CD4-positive, alpha-beta T cell treated with Interleukin-17A for 4 hours (primary cell): Measurements from ENCODE around the gene CREM.
"Not testable (repeated sequence)": the region's sequence is repeated elsewhere in the genome, so short reads cannot be mapped to it uniquely, and the experiment has no call there.

Experiments used
- DNase-seq: peaks from one replicate; pipeline ENCODE4 v3.0.0-alpha.2; 2020; ENCODE audit warnings: mixed read lengths

The CREM gene

GRCh38 chr10:35126530-35127288 is at the start of gene CREM:
Gene CREM, plus strand, starts transcription at chr10:35126846. Its CDS starts 10,990 bp downstream, at chr10:35137836.
- peak; percentile 100 for DNase-seq

- DNase-seq = no peak
These were observed 47.4 kb upstream of the CREM start for GRCh38 chr10:35079265-35079664.

- no peak for DNase-seq
These were observed 46.9 kb upstream of the CREM start for GRCh38 chr10:35079763-35080162.

GRCh38 chr10:35080261-35080660 is 46.4 kb upstream of the CREM start:
- DNase-seq = not testable (repeated sequence)

- DNase-seq = no peak
These were observed 43.4 kb upstream of the CREM start for GRCh38 chr10:35083242-35083641.

- DNase-seq = peak; percentile 21
These were observed 37.0 kb upstream of the CREM start for GRCh38 chr10:35089611-35090161.

GRCh38 chr10:35090162-35090954 is 36.3 kb upstream of the CREM start, which contains the start of gene CUL2:
Gene CUL2, minus strand, starts transcription at chr10:35090341. Its CDS starts 19,024 bp downstream, at chr10:35071317.
- peak; percentile 92 for DNase-seq

- no peak for DNase-seq
These were observed 34.5 kb upstream of the CREM start for GRCh38 chr10:35091994-35092790.

- DNase-seq = no peak
These were observed 33.8 kb upstream of the CREM start for GRCh38 chr10:35092851-35093250.

GRCh38 chr10:35096312-35096711 is 30.3 kb upstream of the CREM start:
- DNase-seq = no peak

GRCh38 chr10:35097510-35097909 is 29.1 kb upstream of the CREM start:
- DNase-seq = no peak

GRCh38 chr10:35103882-35104281 is 22.8 kb upstream of the CREM start:
- DNase-seq = no peak

GRCh38 chr10:35112571-35112970 is 14.1 kb upstream of the CREM start:
- no peak for DNase-seq

GRCh38 chr10:35119378-35119777 is 7.3 kb upstream of the CREM start:
- DNase-seq = no peak

- no peak for DNase-seq
These were observed 2.1 kb upstream of the CREM start for GRCh38 chr10:35124540-35124939.

- DNase-seq = no peak
These were observed 550 bp upstream of the CREM start for GRCh38 chr10:35126062-35126529.

GRCh38 chr10:35127289-35127891 is 744 bp downstream of the CREM start:
- peak; percentile 70 for DNase-seq

- no peak for DNase-seq
These were observed 2.6 kb downstream of the CREM start for GRCh38 chr10:35129185-35129674.

- no peak for DNase-seq
These were observed 4.0 kb downstream of the CREM start for GRCh38 chr10:35130663-35131062.

- no peak for DNase-seq
These were observed 6.1 kb downstream of the CREM start for GRCh38 chr10:35132727-35133126.

- no peak for DNase-seq
These were observed 6.9 kb downstream of the CREM start for GRCh38 chr10:35133586-35133985.

GRCh38 chr10:35135861-35136260 is 9.2 kb downstream of the CREM start:
- DNase-seq = peak; percentile 46
